ENCODE data around the gene EYS.

DNA sequence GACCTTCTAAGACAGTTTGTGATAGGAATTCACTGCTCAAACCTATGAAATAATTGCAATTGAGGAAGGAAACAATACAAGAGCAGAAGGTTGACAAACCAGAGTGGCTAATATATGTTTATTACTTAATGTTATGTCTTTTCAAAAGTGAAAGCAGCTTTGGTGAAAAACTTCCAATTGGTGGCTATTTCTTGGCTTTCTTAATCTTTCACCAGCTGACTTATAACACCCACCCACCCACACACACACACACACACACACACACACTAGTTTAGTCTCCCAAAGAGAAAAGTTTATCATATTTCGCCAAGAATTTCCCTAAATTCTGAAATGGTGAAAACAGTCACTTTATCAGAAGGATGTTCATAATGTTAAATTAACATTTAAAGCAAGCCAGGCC is 583.5 kb downstream of the EYS start:
- TF ChIP-seq, protein P1, sequence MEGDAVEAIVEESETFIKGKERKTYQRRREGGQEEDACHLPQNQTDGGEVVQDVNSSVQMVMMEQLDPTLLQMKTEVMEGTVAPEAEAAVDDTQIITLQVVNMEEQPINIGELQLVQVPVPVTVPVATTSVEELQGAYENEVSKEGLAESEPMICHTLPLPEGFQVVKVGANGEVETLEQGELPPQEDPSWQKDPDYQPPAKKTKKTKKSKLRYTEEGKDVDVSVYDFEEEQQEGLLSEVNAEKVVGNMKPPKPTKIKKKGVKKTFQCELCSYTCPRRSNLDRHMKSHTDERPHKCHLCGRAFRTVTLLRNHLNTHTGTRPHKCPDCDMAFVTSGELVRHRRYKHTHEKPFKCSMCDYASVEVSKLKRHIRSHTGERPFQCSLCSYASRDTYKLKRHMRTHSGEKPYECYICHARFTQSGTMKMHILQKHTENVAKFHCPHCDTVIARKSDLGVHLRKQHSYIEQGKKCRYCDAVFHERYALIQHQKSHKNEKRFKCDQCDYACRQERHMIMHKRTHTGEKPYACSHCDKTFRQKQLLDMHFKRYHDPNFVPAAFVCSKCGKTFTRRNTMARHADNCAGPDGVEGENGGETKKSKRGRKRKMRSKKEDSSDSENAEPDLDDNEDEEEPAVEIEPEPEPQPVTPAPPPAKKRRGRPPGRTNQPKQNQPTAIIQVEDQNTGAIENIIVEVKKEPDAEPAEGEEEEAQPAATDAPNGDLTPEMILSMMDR (conservative IDR thresholded peaks at IDR 0.05): no peak
- TF ChIP-seq ZFX (IDR thresholded peaks at IDR 0.05): no peak

All from C4-2B (cell line).